GM12874 (cell line): ENCODE measurements around the gene TTL.

ENCODE experiments used
- CTCF ChIP-seq: IDR thresholded peaks from 2 replicates; pipeline ENCODE4 v1.5.1; 2011; ENCODE audit warnings: low read depth, mild to moderate bottlenecking, control low read depth, low read length, moderate library complexity; ENCODE audit not compliant: insufficient read depth

TTL gene

GRCh38 chr2:112481050-112481527 is 867 bp upstream of the TTL start:
- peak; percentile 88 for TF ChIP-seq CTCF

GRCh38 chr2:112482309-112483041 is 519 bp downstream of the TTL start:
- TF ChIP-seq CTCF = no peak

GRCh38 chr2:112483042-112483473 is 1.1 kb downstream of the TTL start:
- no peak for TF ChIP-seq CTCF

- no peak for TF ChIP-seq CTCF
Observed at GRCh38 chr2:112483831-112484230, 1.9 kb downstream of the TTL start.

GRCh38 chr2:112485849-112486248 is 3.9 kb downstream of the TTL start:
- TF ChIP-seq CTCF = no peak

- no peak for TF ChIP-seq CTCF
Observed at GRCh38 chr2:112486895-112487294, 4.9 kb downstream of the TTL start.

GRCh38 chr2:112487444-112487961 is 5.5 kb downstream of the TTL start:
- TF ChIP-seq CTCF = no peak
